ENCODE measurements around the gene MYL7. TPM values are rescaled to one million over a fixed set of nuclear protein-coding genes. Genes with fewer than 3 reads are reported as not detected.

MYL7 gene
- total and polyA plus RNA-seq, 3 experiments from 2014 or later, result not detected

GRCh38 chr7:44110719-44111635 lies 30.2 kb downstream of the MYL7 start:
- Histone ChIP-seq H3K4me1 (ENCODE audit: insufficient read depth, low read length) (no peaks in the 10 kb centered on the region), H3K27me3 (ENCODE audit: insufficient read depth, low read length, poor library complexity, severe bottlenecking) (no peaks in the 10 kb centered on the region), H3K27ac (ENCODE audit: low read depth, low read length) (no peak overlapping the region), H3K4me3 (ENCODE audit: low read length) (no peak overlapping the region), H3K9me3 (ENCODE audit: low read length) (no peaks in the 10 kb centered on the region), H3K36me3 (ENCODE audit: insufficient read depth, low read length) (peaks cover 4% of the 10 kb centered on the region)
- Mint-ChIP-seq H3K27me3 (peaks cover 0 to 10% of the 10 kb centered on the region in 2 donors), H3K4me3 (no peak overlapping the region), H3K4me1 (peaks cover 0 to 1% (median under 1%) of the 10 kb centered on the region in 3 donors), H3K27ac (no peak overlapping the region), H3K36me3 (peaks cover 0 to 21% (median 4%) of the 10 kb centered on the region in 3 donors), H3K9me3 (no peaks in the 10 kb centered on the region)
- ChIA-PET CTCF (interaction anchor here (1.4 kb wide), 1 partner anchor 13 kb away, joined by 3 read pairs; the partner anchor contains the start of gene POLD2), POLR2A (no interaction called here)
- no peak for DNase-seq

GRCh38 chr7:44109991-44110390 lies 31.1 kb downstream of the MYL7 start:
- ChIA-PET CTCF (no interaction called here), POLR2A (no interaction called here)
- no peak overlapping the region for H3K4me3 ChIP-seq (ENCODE audit: low read length)
- no peak overlapping the region for H3K27ac Mint-ChIP-seq
- peaks cover 0 to 12% (median 2%) of the 10 kb centered on the region in 3 donors for H3K36me3 Mint-ChIP-seq
- H3K4me1 ChIP-seq (ENCODE audit: insufficient read depth, low read length), result peaks cover 8% of the 10 kb centered on the region
- no peaks in the 10 kb centered on the region for H3K9me3 ChIP-seq (ENCODE audit: low read length)
- H3K36me3 ChIP-seq (ENCODE audit: insufficient read depth, low read length), result peaks cover 4% of the 10 kb centered on the region
- H3K4me1 Mint-ChIP-seq, result peaks cover 6 to 11% (median 9%) of the 10 kb centered on the region in 3 donors
- H3K9me3 Mint-ChIP-seq, result no peaks in the 10 kb centered on the region
- no peak overlapping the region for H3K4me3 Mint-ChIP-seq
- H3K27ac ChIP-seq (ENCODE audit: low read depth, low read length), result no peak overlapping the region
- H3K27me3 Mint-ChIP-seq, result peaks cover 10 to 20% of the 10 kb centered on the region in 2 donors
- no peaks in the 10 kb centered on the region for H3K27me3 ChIP-seq (ENCODE audit: insufficient read depth, low read length, poor library complexity, severe bottlenecking)
- DNase-seq, result no peak

- Mint-ChIP-seq H3K27me3 (peaks cover 11 to 22% of the 10 kb centered on the region in 2 donors), H3K4me3 (no peak overlapping the region), H3K36me3 (peaks cover 0 to 3% (median 2%) of the 10 kb centered on the region in 3 donors), H3K9me3 (no peaks in the 10 kb centered on the region), H3K4me1 (peaks cover 8 to 14% (median 11%) of the 10 kb centered on the region in 3 donors), H3K27ac (no peak overlapping the region)
- ChIA-PET POLR2A (no interaction called here), CTCF (no interaction called here)
- H3K4me1 ChIP-seq (ENCODE audit: insufficient read depth, low read length), result peaks cover 11% of the 10 kb centered on the region
- H3K27me3 ChIP-seq (ENCODE audit: insufficient read depth, low read length, poor library complexity, severe bottlenecking), result no peaks in the 10 kb centered on the region
- H3K27ac ChIP-seq (ENCODE audit: low read depth, low read length), result no peak overlapping the region
- peaks cover 1% of the 10 kb centered on the region for H3K36me3 ChIP-seq (ENCODE audit: insufficient read depth, low read length)
- no peaks in the 10 kb centered on the region for H3K9me3 ChIP-seq (ENCODE audit: low read length)
- no peak for DNase-seq
- no peak overlapping the region for H3K4me3 ChIP-seq (ENCODE audit: low read length)
These were observed 32.1 kb downstream of the MYL7 start for GRCh38 chr7:44108768-44109750.

- no peaks in the 10 kb centered on the region for H3K36me3 ChIP-seq (ENCODE audit: insufficient read depth, low read length)
- H3K4me1 Mint-ChIP-seq, result peaks cover 8 to 17% (median 11%) of the 10 kb centered on the region in 3 donors
- CTCF ChIA-PET, result no interaction called here
These were observed 33.0 kb downstream of the MYL7 start for GRCh38 chr7:44107961-44108767.

GRCh38 chr7:44107116-44107960 lies 33.8 kb downstream of the MYL7 start:
- ChIA-PET POLR2A (no interaction called here), CTCF (no interaction called here)
- Histone ChIP-seq H3K27ac (ENCODE audit: low read depth, low read length) (no peak overlapping the region), H3K4me1 (ENCODE audit: insufficient read depth, low read length) (peaks cover 11% of the 10 kb centered on the region), H3K36me3 (ENCODE audit: insufficient read depth, low read length) (no peaks in the 10 kb centered on the region), H3K4me3 (ENCODE audit: low read length) (no peak overlapping the region), H3K27me3 (ENCODE audit: insufficient read depth, low read length, poor library complexity, severe bottlenecking) (peaks cover 3% of the 10 kb centered on the region), H3K9me3 (ENCODE audit: low read length) (no peaks in the 10 kb centered on the region)
- Mint-ChIP-seq H3K27ac (no peak overlapping the region), H3K9me3 (no peaks in the 10 kb centered on the region), H3K27me3 (peaks cover 20 to 35% of the 10 kb centered on the region in 2 donors), H3K4me3 (no peak overlapping the region), H3K36me3 (no peaks in the 10 kb centered on the region), H3K4me1 (peaks cover 8 to 17% (median 11%) of the 10 kb centered on the region in 3 donors)
- DNase-seq, result no peak

More at GRCh38 chr7:44107961-44108767, 33.0 kb downstream of the MYL7 start:
- peaks cover 3% of the 10 kb centered on the region for H3K27me3 ChIP-seq (ENCODE audit: insufficient read depth, low read length, poor library complexity, severe bottlenecking)
- Mint-ChIP-seq H3K9me3 (no peaks in the 10 kb centered on the region), H3K4me3 (no peak overlapping the region), H3K36me3 (no peaks in the 10 kb centered on the region), H3K27ac (no peak overlapping the region), H3K27me3 (peaks cover 16 to 26% of the 10 kb centered on the region in 2 donors)
- no peak overlapping the region for H3K4me3 ChIP-seq (ENCODE audit: low read length)
- POLR2A ChIA-PET, result no interaction called here
- no peaks in the 10 kb centered on the region for H3K9me3 ChIP-seq (ENCODE audit: low read length)
- H3K27ac ChIP-seq (ENCODE audit: low read depth, low read length), result no peak overlapping the region
- H3K4me1 ChIP-seq (ENCODE audit: insufficient read depth, low read length), result peaks cover 11% of the 10 kb centered on the region
- DNase-seq, result no peak

- DNase-seq, result no peak
- Histone ChIP-seq H3K27ac (ENCODE audit: low read depth, low read length) (no peak overlapping the region), H3K9me3 (ENCODE audit: low read length) (no peaks in the 10 kb centered on the region), H3K36me3 (ENCODE audit: insufficient read depth, low read length) (no peaks in the 10 kb centered on the region), H3K4me3 (ENCODE audit: low read length) (no peak overlapping the region), H3K27me3 (ENCODE audit: insufficient read depth, low read length, poor library complexity, severe bottlenecking) (peaks cover 3% of the 10 kb centered on the region), H3K4me1 (ENCODE audit: insufficient read depth, low read length) (peaks cover 11% of the 10 kb centered on the region)
- Mint-ChIP-seq H3K4me1 (peaks cover 8 to 17% (median 11%) of the 10 kb centered on the region in 3 donors), H3K36me3 (no peaks in the 10 kb centered on the region), H3K4me3 (peak overlapping the region in 2 of 7 donors; percentile 4 to 49), H3K27ac (no peak overlapping the region), H3K27me3 (peaks cover 22 to 38% of the 10 kb centered on the region in 2 donors), H3K9me3 (no peaks in the 10 kb centered on the region)
- POLR2A ChIA-PET, result interaction anchor here (0.6 kb wide), 1 partner anchor 125 kb away, joined by 3 read pairs; no protein-coding TSS in a partner anchor
- CTCF ChIA-PET, result no interaction called here
These were observed 34.6 kb downstream of the MYL7 start for GRCh38 chr7:44106311-44107065.

Measured in CD8-positive, alpha-beta memory T cell (primary cell).